ENCODE measurements around the gene FASLG.
A peak's percentile ranks its signal among the peaks of the same experiment; 100 is the strongest.

FASLG gene

GRCh38 chr1:172646653-172647052 lies 12.2 kb upstream of the FASLG start:
- no peak for DNase-seq

- no peak for DNase-seq
Measured at GRCh38 chr1:172647110-172647564, 11.8 kb upstream of the FASLG start.

- DNase-seq: no peak
Measured at GRCh38 chr1:172647987-172648386, 10.9 kb upstream of the FASLG start.

GRCh38 chr1:172650474-172651193 lies 8.3 kb upstream of the FASLG start:
- DNase-seq: no peak

- DNase-seq: no peak
Measured at GRCh38 chr1:172653015-172653709, 5.7 kb upstream of the FASLG start.

- DNase-seq: no peak
Measured at GRCh38 chr1:172654535-172654934, 4.4 kb upstream of the FASLG start.

GRCh38 chr1:172656576-172656975 lies 2.3 kb upstream of the FASLG start:
- DNase-seq: no peak

- DNase-seq: peak in 2 of 56 donors; percentile 3 to 5
Measured at GRCh38 chr1:172657586-172657985, 1.3 kb upstream of the FASLG start.

GRCh38 chr1:172661107-172661506 lies 2.2 kb downstream of the FASLG start:
- no peak for DNase-seq

GRCh38 chr1:172662464-172663109 lies 3.7 kb downstream of the FASLG start:
- peak in 2 of 56 donors; percentile 2 to 23 for DNase-seq

GRCh38 chr1:172663732-172664131 lies 4.8 kb downstream of the FASLG start:
- DNase-seq: no peak

GRCh38 chr1:172668097-172668496 lies 9.2 kb downstream of the FASLG start:
- no peak for DNase-seq

- DNase-seq: no peak
Measured at GRCh38 chr1:172669011-172669410, 10.1 kb downstream of the FASLG start.

GRCh38 chr1:172670316-172670715 lies 11.4 kb downstream of the FASLG start:
- DNase-seq: no peak

GRCh38 chr1:172670791-172671190 lies 11.9 kb downstream of the FASLG start:
- DNase-seq: no peak

GRCh38 chr1:172671591-172671990 lies 12.7 kb downstream of the FASLG start:
- DNase-seq: no peak

GRCh38 chr1:172672720-172673119 lies 13.8 kb downstream of the FASLG start:
- DNase-seq: no peak

GRCh38 chr1:172673761-172674160 lies 14.9 kb downstream of the FASLG start:
- DNase-seq: no peak

GRCh38 chr1:172674831-172675613 lies 16.1 kb downstream of the FASLG start:
- no peak for DNase-seq

- no peak for DNase-seq
Measured at GRCh38 chr1:172679000-172679772, 20.3 kb downstream of the FASLG start.

GRCh38 chr1:172680244-172680643 lies 21.3 kb downstream of the FASLG start:
- DNase-seq: no peak
